Measurements from ENCODE around the gene LRRC17.

The LRRC17 gene

DNA sequence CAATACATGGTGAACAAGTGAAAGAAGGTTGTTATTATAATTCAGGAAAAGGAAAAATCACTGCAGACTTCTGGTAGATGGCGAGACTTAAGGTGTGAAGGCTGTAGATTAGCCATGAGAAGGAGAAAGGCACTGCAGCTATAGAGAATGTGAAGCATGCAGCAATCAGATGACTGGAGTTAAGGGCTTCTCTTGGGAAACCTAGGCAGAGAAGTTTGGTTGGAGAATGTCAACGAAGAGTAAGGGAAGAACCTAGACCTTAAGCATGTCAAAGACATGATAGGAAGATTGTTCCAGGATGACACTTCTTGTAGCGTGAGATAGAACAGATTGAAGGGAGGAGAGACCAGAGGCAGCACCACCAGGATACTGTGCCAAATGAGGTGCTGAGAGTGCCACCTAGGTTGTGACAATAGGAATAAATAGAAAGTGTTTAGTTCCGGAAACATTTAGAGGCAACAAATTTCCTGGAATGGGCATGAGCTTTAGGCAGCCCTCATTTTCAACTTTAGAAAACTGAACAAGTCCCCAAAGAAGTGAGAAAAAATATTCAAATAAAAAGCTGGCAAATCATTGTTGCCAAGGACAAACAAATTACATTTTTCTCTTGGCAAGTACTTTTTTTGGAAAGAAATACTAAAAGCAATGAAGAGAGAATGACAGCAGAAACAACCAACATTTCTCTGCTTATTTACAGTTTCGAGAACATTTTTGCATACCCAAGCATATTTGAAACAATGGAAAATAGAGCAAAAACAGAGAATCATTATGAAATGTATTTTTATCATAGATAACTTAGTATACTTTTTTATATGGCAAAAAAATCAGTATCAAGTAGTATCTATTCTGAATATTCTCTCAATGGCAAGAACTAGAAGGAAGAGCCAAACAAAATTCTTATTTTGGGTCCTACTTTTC, 4.9 kb downstream of the LRRC17 start:
- TF ChIP-seq, protein P1, sequence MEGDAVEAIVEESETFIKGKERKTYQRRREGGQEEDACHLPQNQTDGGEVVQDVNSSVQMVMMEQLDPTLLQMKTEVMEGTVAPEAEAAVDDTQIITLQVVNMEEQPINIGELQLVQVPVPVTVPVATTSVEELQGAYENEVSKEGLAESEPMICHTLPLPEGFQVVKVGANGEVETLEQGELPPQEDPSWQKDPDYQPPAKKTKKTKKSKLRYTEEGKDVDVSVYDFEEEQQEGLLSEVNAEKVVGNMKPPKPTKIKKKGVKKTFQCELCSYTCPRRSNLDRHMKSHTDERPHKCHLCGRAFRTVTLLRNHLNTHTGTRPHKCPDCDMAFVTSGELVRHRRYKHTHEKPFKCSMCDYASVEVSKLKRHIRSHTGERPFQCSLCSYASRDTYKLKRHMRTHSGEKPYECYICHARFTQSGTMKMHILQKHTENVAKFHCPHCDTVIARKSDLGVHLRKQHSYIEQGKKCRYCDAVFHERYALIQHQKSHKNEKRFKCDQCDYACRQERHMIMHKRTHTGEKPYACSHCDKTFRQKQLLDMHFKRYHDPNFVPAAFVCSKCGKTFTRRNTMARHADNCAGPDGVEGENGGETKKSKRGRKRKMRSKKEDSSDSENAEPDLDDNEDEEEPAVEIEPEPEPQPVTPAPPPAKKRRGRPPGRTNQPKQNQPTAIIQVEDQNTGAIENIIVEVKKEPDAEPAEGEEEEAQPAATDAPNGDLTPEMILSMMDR (conservative IDR thresholded peaks at IDR 0.05): no peak; the same call in 1 of the 2 replicates
- no peak for TF ChIP-seq ZFX (IDR thresholded peaks at IDR 0.05)
- no peak overlapping the region for H3K27ac ChIP-seq

DNA sequence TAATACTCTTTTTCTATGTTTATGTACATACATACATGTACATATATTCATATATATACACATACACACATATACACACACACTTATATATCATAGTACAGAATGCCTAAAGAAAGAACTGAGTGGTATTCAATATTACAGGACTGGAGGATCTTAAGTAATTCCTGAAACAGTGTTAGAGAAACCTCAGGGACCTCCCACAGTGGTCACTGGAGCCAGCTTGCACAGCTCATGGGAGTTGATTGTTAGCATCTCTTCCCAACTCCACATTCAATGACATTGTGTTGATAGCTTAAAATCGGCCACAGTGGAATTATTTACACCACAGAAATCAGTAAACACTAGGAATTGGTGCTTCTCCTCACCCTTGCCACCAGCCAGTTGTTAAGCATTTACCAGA, 6.0 kb downstream of the LRRC17 start:
- no peak for TF ChIP-seq ZFX (IDR thresholded peaks at IDR 0.05)
- no peak overlapping the region for H3K27ac ChIP-seq

DNA sequence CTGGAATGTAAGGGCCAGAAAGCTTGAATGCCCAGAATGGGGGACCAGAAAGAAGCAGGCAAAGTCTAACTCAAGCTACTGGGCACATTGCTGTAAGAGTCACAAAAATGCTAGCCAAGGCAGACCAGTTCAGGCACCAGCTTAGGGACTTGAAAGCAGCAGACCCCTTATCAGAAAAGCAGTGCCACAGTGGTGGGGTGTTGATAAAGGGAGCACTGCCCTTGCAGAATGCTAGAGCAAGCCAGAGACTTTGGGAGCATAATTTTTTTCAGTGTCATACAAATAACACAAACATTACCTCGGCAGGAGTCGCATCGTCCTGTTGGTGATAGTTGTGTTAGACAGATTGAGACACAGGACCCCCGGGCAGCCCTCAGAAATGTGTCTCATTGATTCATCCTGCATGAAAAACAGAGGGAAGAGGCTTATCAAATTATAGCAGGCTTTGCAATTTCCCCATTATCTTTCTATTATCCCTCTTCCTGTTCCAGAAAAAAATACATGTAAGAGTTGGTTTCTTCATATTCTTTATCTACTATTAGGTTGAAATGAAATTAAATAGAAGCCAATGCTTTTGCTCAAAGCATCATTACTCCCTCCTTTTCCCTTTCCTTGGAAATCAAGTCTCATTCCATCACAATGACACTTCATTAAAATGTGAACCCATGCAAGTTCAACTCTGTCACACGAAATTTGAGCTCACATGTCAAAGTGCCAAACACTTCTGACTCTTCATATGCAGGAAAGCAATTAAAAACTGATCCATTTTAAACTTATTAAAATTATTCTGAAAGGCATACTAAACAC, 13.4 kb downstream of the LRRC17 start:
- TF ChIP-seq ZFX (IDR thresholded peaks at IDR 0.05): no peak
- TF ChIP-seq, protein P1 (conservative IDR thresholded peaks at IDR 0.05): no peak
- H3K27ac ChIP-seq: no peak overlapping the region

DNA sequence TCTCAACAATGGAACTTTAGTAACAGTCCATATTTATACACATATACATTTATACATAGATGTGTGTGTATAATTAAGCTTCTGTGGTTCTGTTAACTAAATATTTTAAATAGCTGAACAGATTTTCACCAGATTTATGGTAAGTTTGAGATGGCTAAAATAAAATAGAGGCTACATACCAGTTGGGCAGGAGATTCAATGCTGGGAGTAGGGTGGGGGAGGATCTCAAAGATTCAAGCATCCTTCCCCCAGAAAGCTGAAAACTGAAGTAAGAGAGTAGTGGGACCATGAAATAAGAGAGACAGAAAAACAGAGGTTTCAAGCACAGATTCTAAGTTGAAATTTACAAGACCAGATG, 14.0 kb downstream of the LRRC17 start:
- TF ChIP-seq, protein P1 (conservative IDR thresholded peaks at IDR 0.05): no peak
- TF ChIP-seq ZFX (IDR thresholded peaks at IDR 0.05): no peak
- H3K27ac ChIP-seq: no peak overlapping the region

DNA sequence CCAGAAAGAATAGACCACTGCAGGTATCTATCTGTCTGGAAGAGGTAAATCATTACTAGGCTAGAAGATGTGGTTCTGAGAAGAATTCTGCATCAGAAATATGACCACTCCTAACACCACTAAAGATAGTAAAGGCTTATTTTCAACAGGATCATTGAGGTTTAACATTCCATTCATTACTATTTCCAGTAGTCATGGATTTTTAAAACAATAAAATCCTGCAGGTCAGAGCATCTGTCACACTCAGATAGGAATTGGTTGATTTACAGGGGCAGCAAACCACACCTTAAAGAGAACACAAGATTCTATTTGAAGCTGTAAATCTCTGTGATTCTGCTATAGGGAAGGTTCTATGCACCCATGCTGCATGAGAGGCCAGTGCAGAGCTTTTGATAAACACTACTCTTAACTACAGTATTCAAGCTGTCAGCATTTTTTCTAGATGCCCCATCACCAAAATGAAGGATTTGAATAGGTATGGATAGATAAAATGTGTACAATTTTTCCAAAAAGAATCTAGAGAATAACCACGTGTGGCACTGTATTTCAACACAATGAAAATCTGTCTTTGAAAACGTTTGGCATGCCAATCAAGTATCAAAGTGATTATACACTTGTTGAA, 14.6 kb downstream of the LRRC17 start:
- no peak overlapping the region for H3K27ac ChIP-seq
- TF ChIP-seq, protein P1 (conservative IDR thresholded peaks at IDR 0.05): no peak
- TF ChIP-seq ZFX (IDR thresholded peaks at IDR 0.05): no peak

DNA sequence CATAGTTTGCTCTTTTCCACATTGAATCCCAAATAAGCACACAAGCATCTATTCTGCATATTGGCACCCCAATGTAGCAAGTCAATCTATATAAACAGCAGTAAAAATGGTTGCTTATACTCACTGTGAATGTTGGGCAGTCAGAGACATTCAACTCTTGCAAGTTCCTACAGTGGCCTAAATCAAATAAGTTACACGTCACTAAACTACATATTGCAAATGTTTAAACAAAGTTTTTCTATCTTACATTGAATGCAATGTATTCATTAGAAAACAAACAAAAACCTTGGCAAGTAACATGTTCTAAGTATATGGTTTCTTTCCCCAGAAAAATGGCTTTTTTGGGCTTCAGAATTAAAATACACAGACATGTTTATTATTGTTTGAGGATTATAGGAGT, 19.0 kb downstream of the LRRC17 start:
- no peak overlapping the region for H3K27ac ChIP-seq
- TF ChIP-seq, protein P1 (conservative IDR thresholded peaks at IDR 0.05): no peak

DNA sequence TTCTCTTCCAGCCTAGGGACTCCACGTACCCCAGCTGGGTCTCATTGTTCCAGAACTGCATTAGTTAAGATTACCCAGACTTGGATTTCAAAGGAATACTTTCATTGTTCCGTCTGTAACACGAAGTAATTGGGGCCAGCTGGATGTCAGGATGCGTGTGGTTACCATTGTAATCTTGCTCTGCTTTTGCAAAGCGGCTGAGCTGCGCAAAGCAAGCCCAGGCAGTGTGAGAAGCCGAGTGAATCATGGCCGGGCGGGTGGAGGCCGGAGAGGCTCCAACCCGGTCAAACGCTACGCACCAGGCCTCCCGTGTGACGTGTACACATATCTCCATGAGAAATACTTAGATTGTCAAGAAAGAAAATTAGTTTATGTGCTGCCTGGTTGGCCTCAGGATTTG, 21.0 kb downstream of the LRRC17 start:
- H3K27ac ChIP-seq: no peak overlapping the region
- TF ChIP-seq, protein P1 (conservative IDR thresholded peaks at IDR 0.05): no peak
- TF ChIP-seq ZFX (IDR thresholded peaks at IDR 0.05): no peak
